SKM-1 treated with dmso at 0.1 percent for 144 hours (cell line): ENCODE results near the gene GRIK4.
"Not testable (repeated sequence)": the region's sequence is repeated elsewhere in the genome, so short reads cannot be mapped to it uniquely, and the experiment has no call there.

Source experiments
- DNase-seq: peaks from one replicate; lab custom pipeline; 2025; ENCODE audit not compliant: unreplicated experiment; lab: John Stamatoyannopoulos, UW

GRIK4 gene

GRCh38 chr11:120974965-120975364 lies 463.4 kb downstream of the GRIK4 start:
- no peak for DNase-seq

GRCh38 chr11:120977266-120978137 lies 466.0 kb downstream of the GRIK4 start:
- no peak for DNase-seq

GRCh38 chr11:120978701-120979100 lies 467.2 kb downstream of the GRIK4 start:
- DNase-seq = no peak

- no peak for DNase-seq
Measured at GRCh38 chr11:120985718-120986569, 474.4 kb downstream of the GRIK4 start.

- no peak for DNase-seq
Measured at GRCh38 chr11:120988603-120989002, 477.1 kb downstream of the GRIK4 start.

GRCh38 chr11:120991830-120992686 lies 480.5 kb downstream of the GRIK4 start:
- DNase-seq = no peak

- no peak for DNase-seq
Measured at GRCh38 chr11:120994091-120994859, 482.7 kb downstream of the GRIK4 start.

GRCh38 chr11:120995184-120995583 lies 483.6 kb downstream of the GRIK4 start:
- DNase-seq = no peak

- no peak for DNase-seq
Measured at GRCh38 chr11:120996973-120997372, 485.4 kb downstream of the GRIK4 start.

GRCh38 chr11:120998581-120998980 lies 487.0 kb downstream of the GRIK4 start:
- no peak for DNase-seq

- DNase-seq = no peak
Measured at GRCh38 chr11:121004206-121004840, 492.8 kb downstream of the GRIK4 start.

GRCh38 chr11:121006922-121007321 lies 495.4 kb downstream of the GRIK4 start:
- DNase-seq = no peak

GRCh38 chr11:121008551-121008950 lies 497.0 kb downstream of the GRIK4 start:
- DNase-seq = no peak

- DNase-seq = no peak
Measured at GRCh38 chr11:121012091-121012490, 500.5 kb downstream of the GRIK4 start.

GRCh38 chr11:121018746-121019145 lies 507.2 kb downstream of the GRIK4 start:
- no peak for DNase-seq

GRCh38 chr11:121021718-121022117 lies 510.2 kb downstream of the GRIK4 start:
- DNase-seq = not testable (repeated sequence)

- DNase-seq = peak; percentile 72
Measured at GRCh38 chr11:121023848-121024751, 512.6 kb downstream of the GRIK4 start, which contains the start of gene TBCEL. Gene TBCEL (plus strand): TSS chr11:121024102. CDS start chr11:121045691, 21,589 bp downstream.

GRCh38 chr11:121024989-121025388 lies 513.4 kb downstream of the GRIK4 start:
- no peak for DNase-seq

GRCh38 chr11:121029153-121029552 lies 517.6 kb downstream of the GRIK4 start:
- DNase-seq = no peak
